NT2/D1 (cell line): ENCODE results near the gene ATP13A3.

Experiments
- DNase-seq: peaks from one replicate; pipeline ENCODE4 v3.0.0-alpha.2; 2011; ENCODE audit warnings: low read depth, low spot score
- H3K27me3 ChIP-seq: 2 replicates; pipeline ENCODE4 v1.6.0; 2011; ENCODE audit warnings: mild to moderate bottlenecking; ENCODE audit not compliant: insufficient read length, insufficient read depth
- H3K36me3 ChIP-seq: 2 replicates; pipeline ENCODE4 v1.6.1; 2011; ENCODE audit warnings: mild to moderate bottlenecking, low read length, mixed read lengths; ENCODE audit not compliant: insufficient read depth, insufficient read length
- H3K4me1 ChIP-seq: 2 replicates; pipeline ENCODE4 v1.5.1; 2011; ENCODE audit not compliant: insufficient read depth, insufficient read length
- H3K4me3 ChIP-seq: 2 replicates; pipeline ENCODE4 v1.5.1; 2011; ENCODE audit warnings: low read depth; ENCODE audit not compliant: insufficient read length
- H3K9ac ChIP-seq: 2 replicates; pipeline ENCODE4 v1.6.0; 2011; ENCODE audit warnings: low read depth; ENCODE audit not compliant: insufficient read length
- H3K9me3 ChIP-seq: 2 replicates; pipeline ENCODE4 v1.5.1; 2011; ENCODE audit warnings: mild to moderate bottlenecking, low read length; ENCODE audit not compliant: insufficient read depth
- SUZ12 ChIP-seq: IDR thresholded peaks from 2 replicates; pipeline ENCODE4 v1.6.1; 2011; ENCODE audit not compliant: insufficient read length, insufficient read depth; ENCODE audit errors: extremely low read depth
- YY1 ChIP-seq: IDR thresholded peaks from 2 replicates; pipeline ENCODE4 v1.6.1; 2011; ENCODE audit not compliant: insufficient read length, insufficient read depth
- ZNF274 ChIP-seq: IDR thresholded peaks from 2 replicates; pipeline ENCODE4 v1.6.1; 2011; ENCODE audit warnings: mild to moderate bottlenecking, low read depth, low read length

ATP13A3 gene

DNA sequence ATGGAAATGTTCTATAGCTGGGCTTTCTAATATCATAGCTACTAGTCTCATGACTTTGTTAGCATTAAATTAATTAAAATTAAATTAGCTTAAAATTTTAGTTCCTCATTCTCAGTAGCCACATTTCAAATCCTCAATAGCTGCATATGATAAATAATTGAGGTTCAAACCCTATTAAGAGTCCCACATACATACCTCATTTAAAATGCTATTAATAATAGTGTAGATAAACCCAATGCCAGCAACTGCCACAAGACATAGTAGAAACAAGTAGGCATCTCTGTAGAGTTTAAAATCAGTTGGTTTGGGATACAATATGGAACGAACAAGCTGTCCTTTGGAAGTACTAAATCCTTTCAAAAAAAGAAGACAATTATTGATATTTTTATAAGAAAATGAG, 39.1 kb downstream of the ATP13A3 start:
- DNase-seq = no peak
- H3K27me3 ChIP-seq = no peaks in the 10 kb centered on the region
- H3K9me3 ChIP-seq = no peaks in the 10 kb centered on the region
- H3K9ac ChIP-seq = no peak overlapping the region
- TF ChIP-seq ZNF274 = no peak
- H3K4me1 ChIP-seq = no peaks in the 10 kb centered on the region
- H3K36me3 ChIP-seq = peaks cover 86% of the 10 kb centered on the region
- H3K4me3 ChIP-seq = no peak overlapping the region

DNA sequence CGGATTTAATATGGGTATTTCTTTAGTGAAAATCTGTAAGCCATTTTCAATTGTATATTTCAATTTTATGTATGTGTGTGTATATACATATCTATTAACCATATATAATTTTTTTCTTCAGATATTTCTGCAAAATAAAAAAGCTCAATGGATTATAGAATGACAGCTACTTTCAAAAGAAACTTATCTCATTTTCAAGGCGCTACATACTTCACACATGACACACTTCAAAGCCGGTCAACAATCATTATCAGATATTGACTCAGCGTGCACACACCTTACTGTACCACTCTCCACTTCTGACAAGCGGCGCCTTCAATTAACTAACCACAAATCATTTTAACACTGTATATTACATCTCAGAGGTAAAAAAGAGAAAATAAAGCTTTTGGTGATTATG, 39.6 kb downstream of the ATP13A3 start:
- Histone ChIP-seq H3K9me3 (no peaks in the 10 kb centered on the region), H3K9ac (no peak overlapping the region), H3K27me3 (no peaks in the 10 kb centered on the region), H3K36me3 (peaks cover 86% of the 10 kb centered on the region), H3K4me3 (no peak overlapping the region), H3K4me1 (no peaks in the 10 kb centered on the region)
- no peak for TF ChIP-seq SUZ12
- TF ChIP-seq YY1 = no peak
- no peak for TF ChIP-seq ZNF274
- DNase-seq = no peak

DNA sequence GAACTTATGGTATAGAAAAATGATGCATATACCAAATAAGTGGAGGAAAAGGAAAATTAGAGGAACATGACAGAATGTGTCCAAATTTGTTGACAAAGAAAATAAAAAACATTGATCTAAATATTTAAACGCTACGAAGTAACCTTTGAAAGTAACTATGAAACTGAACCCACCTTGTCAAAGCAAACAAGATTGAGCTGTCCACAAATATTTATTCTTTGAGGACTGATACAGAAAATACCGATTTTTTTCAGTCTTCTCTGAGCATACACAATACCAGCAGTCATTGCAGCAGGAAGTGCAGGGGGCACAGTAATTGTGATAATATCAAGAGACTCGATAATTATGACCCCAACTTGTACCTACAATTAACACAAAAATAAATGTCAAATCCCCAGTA, 40.0 kb downstream of the ATP13A3 start:
- no peak for DNase-seq
- TF ChIP-seq ZNF274 = no peak
- no peak for TF ChIP-seq SUZ12
- TF ChIP-seq YY1 = no peak
- no peaks in the 10 kb centered on the region for H3K9me3 ChIP-seq
- no peak overlapping the region for H3K9ac ChIP-seq
- peaks cover 86% of the 10 kb centered on the region for H3K36me3 ChIP-seq
- no peak overlapping the region for H3K4me3 ChIP-seq
- H3K4me1 ChIP-seq = no peaks in the 10 kb centered on the region
- H3K27me3 ChIP-seq = no peaks in the 10 kb centered on the region

DNA sequence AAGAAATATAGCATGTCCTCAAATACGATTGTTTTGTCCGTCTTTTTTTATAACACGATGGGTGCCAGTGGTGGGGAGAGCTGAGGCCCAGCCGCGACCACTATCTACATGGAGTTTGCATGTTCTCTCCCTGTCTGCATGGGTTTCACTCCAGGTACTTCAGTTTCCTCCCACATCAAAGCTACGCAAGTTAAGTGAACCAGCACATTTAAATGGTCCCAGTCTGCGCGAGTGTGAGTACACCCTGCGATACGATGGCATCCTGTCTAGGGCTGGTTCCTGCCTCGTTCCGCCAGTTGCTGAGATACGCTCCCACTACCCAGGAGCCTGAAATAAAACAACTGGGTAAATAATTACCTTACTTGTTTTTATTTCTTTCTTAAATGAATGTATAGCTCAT, 40.6 kb downstream of the ATP13A3 start:
- TF ChIP-seq SUZ12 (no peak), YY1 (no peak), ZNF274 (no peak)
- no peak for DNase-seq
- H3K27me3 ChIP-seq = no peaks in the 10 kb centered on the region
- no peak overlapping the region for H3K4me3 ChIP-seq
- H3K4me1 ChIP-seq = no peaks in the 10 kb centered on the region
- H3K9ac ChIP-seq = no peak overlapping the region
- H3K36me3 ChIP-seq = peaks cover 86% of the 10 kb centered on the region
- H3K9me3 ChIP-seq = no peaks in the 10 kb centered on the region

DNA sequence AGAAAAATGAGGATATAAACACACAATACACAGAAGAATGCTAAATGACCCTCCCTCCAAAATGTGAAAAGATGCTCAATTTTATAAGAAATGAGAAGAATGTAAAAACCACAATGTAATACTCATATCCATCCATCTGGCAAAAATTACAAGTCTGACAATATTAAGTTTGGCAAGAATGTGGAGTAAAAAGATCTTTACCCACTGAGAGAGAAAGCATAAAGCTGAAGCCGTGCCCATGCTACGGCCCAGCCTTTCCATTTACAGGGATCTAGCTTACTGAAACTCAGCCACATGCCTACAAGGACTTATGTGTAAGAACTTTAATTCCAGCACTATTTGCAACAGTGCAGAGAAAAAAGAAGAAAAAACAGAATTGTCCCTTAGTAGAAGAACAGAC, 42.9 kb downstream of the ATP13A3 start:
- no peak overlapping the region for H3K9ac ChIP-seq
- no peaks in the 10 kb centered on the region for H3K4me1 ChIP-seq
- no peak for DNase-seq
- H3K9me3 ChIP-seq = no peaks in the 10 kb centered on the region
- TF ChIP-seq ZNF274 (no peak), YY1 (no peak), SUZ12 (no peak)
- no peaks in the 10 kb centered on the region for H3K27me3 ChIP-seq
- H3K36me3 ChIP-seq = peaks cover 85% of the 10 kb centered on the region
- H3K4me3 ChIP-seq = no peak overlapping the region

DNA sequence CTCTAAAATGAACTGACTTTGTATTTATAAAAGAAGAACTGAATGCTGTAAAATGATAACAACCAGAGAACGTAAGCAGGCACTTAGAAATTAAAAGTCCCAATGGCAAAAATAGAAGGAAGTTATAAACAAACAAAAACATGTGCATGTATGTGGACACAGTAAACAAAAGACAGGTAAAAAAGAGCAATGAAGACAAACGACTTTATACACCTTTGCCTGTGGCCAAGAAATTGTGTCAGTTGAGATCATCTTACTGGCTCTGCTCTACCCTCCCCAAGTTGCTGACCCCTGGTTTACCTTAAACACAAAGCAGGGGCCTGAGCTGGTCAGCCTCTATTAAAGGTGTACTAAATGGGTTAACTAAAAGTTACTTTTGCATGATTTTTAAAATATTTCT, 46.0 kb downstream of the ATP13A3 start:
- Histone ChIP-seq H3K27me3 (no peaks in the 10 kb centered on the region), H3K9me3 (no peaks in the 10 kb centered on the region), H3K9ac (no peak overlapping the region), H3K4me3 (no peak overlapping the region), H3K36me3 (peaks cover 86% of the 10 kb centered on the region), H3K4me1 (no peaks in the 10 kb centered on the region)
- no peak for DNase-seq
- TF ChIP-seq SUZ12 (no peak), YY1 (no peak), ZNF274 (no peak)

DNA sequence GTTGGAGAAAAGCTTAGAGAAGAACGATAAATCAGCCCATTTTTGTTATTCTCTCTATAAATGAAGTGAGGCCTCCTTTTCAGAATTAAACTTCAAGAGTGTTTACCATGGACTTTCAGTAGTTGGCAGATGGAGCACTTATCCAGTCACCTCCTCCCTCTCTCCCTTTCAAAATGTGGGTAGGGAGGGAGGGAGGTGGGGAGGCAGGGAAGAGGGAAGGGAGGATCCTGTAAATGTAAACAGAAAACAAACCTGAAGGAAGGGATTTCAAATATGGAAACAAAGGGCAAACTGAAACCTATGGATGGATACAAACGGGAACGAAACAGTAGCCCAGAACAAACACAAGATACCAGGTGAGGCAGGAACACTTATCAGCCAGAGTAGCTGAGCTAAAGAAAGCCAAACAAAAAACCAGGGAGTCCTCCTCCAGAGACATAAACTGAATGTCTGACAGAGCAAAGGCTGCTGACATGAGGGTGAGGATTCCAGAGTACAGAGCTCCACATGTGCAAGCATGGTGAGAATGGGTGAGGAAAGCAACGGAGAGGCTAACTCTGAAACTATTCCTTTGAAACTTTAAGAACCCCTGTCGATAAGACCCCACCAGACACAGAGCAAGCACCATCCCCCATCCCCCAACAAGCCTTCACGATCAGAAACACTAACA, 46.8 kb downstream of the ATP13A3 start:
- H3K4me1 ChIP-seq = no peaks in the 10 kb centered on the region
- no peaks in the 10 kb centered on the region for H3K9me3 ChIP-seq
- no peaks in the 10 kb centered on the region for H3K27me3 ChIP-seq
- no peak overlapping the region for H3K9ac ChIP-seq
- no peak for DNase-seq
- no peak overlapping the region for H3K4me3 ChIP-seq
- H3K36me3 ChIP-seq = peaks cover 86% of the 10 kb centered on the region
- TF ChIP-seq ZNF274 (no peak), SUZ12 (no peak), YY1 (no peak)
